ENCODE measurements around the gene UFL1. TPM values are rescaled to one million over a fixed set of nuclear protein-coding genes. Genes with fewer than 3 reads are reported as not detected.
"Not testable (repeated sequence)": the region's sequence is repeated elsewhere in the genome, so short reads cannot be mapped to it uniquely, and the experiment has no call there.

The UFL1 gene
- polyA plus RNA-seq, 6 donors from 2014 or later = 11.0 to 23.5 (median 19.0) TPM

GRCh38 chr6:96537726-96538125 lies 16.1 kb downstream of the UFL1 start:
- Mint-ChIP-seq H3K27ac (no peak overlapping the region), H3K9me3 (peaks cover 0 to 5% (median under 1%) of the 10 kb centered on the region in 7 donors), H3K27me3 (no peaks in the 10 kb centered on the region), H3K36me3 (peaks cover 27 to 31% of the 10 kb centered on the region in 2 donors), H3K4me1 (peaks cover 0 to under 1% (median under 1%) of the 10 kb centered on the region in 3 donors), H3K4me3 (no peak overlapping the region)
- no peak for ATAC-seq (ENCODE audit: low read depth in 2 of 2)
- no peak for DNase-seq

- peak overlapping the region in 1 of 6 donors; percentile 11 for H3K27ac Mint-ChIP-seq
Measured at GRCh38 chr6:96542702-96543101, 21.1 kb downstream of the UFL1 start.

GRCh38 chr6:96545882-96546281 lies 24.3 kb downstream of the UFL1 start:
- Mint-ChIP-seq H3K36me3 (peaks cover 33 to 48% of the 10 kb centered on the region in 2 donors), H3K9me3 (no peaks in the 10 kb centered on the region), H3K4me1 (peaks cover 0 to 5% (median 0%) of the 10 kb centered on the region in 3 donors), H3K4me3 (no peak overlapping the region), H3K27ac (no peak overlapping the region), H3K27me3 (no peaks in the 10 kb centered on the region)
- ATAC-seq (ENCODE audit: low read depth in 2 of 2) = no peak
- DNase-seq = no peak

More at GRCh38 chr6:96542702-96543101, 21.1 kb downstream of the UFL1 start:
- peaks cover 29 to 45% of the 10 kb centered on the region in 2 donors for H3K36me3 Mint-ChIP-seq
- H3K4me3 Mint-ChIP-seq = no peak overlapping the region
- H3K27me3 Mint-ChIP-seq = no peaks in the 10 kb centered on the region
- H3K4me1 Mint-ChIP-seq = no peaks in the 10 kb centered on the region
- ATAC-seq (ENCODE audit: low read depth in 2 of 2) (peak in 1 of 2 donors; percentile 44), DNase-seq (peak; percentile 14)
- no peaks in the 10 kb centered on the region for H3K9me3 Mint-ChIP-seq

GRCh38 chr6:96547654-96548053 lies 26.0 kb downstream of the UFL1 start:
- H3K36me3 Mint-ChIP-seq = peaks cover 44 to 54% of the 10 kb centered on the region in 2 donors
- H3K27ac Mint-ChIP-seq = no peak overlapping the region
- DNase-seq (no peak), ATAC-seq (ENCODE audit: low read depth in 2 of 2) (no peak)
- no peaks in the 10 kb centered on the region for H3K27me3 Mint-ChIP-seq
- peaks cover 0 to 5% (median 0%) of the 10 kb centered on the region in 3 donors for H3K4me1 Mint-ChIP-seq
- no peak overlapping the region for H3K4me3 Mint-ChIP-seq
- no peaks in the 10 kb centered on the region for H3K9me3 Mint-ChIP-seq

- peaks cover 0 to 5% (median 0%) of the 10 kb centered on the region in 3 donors for H3K4me1 Mint-ChIP-seq
- H3K9me3 Mint-ChIP-seq = peaks cover 0 to 5% (median 0%) of the 10 kb centered on the region in 7 donors
- no peak overlapping the region for H3K4me3 Mint-ChIP-seq
- peaks cover 45% of the 10 kb centered on the region in 2 donors for H3K36me3 Mint-ChIP-seq
- no peak for DNase-seq
- H3K27me3 Mint-ChIP-seq = peaks cover 0 to 5% (median 0%) of the 10 kb centered on the region in 3 donors
- H3K27ac Mint-ChIP-seq = no peak overlapping the region
- ATAC-seq (ENCODE audit: low read depth in 2 of 2) = no peak
Measured at GRCh38 chr6:96554558-96554957, 33.0 kb downstream of the UFL1 start.

GRCh38 chr6:96559740-96560139 lies 38.1 kb downstream of the UFL1 start:
- Mint-ChIP-seq H3K27ac (peak overlapping the region in 1 of 6 donors; percentile 15), H3K36me3 (peaks cover 12 to 13% of the 10 kb centered on the region in 2 donors), H3K27me3 (peaks cover 0 to 14% (median 0%) of the 10 kb centered on the region in 3 donors)
- ATAC-seq (ENCODE audit: low read depth in 2 of 2); DNase-seq; H3K9me3 Mint-ChIP-seq; H3K4me3 Mint-ChIP-seq; H3K4me1 Mint-ChIP-seq: not testable (repeated sequence)

- Mint-ChIP-seq H3K4me1 (no peaks in the 10 kb centered on the region), H3K27me3 (peaks cover 0 to 16% (median under 1%) of the 10 kb centered on the region in 3 donors), H3K4me3 (no peak within 1 kb of the TSS), H3K9me3 (peaks cover 0 to 9% (median 3%) of the 10 kb centered on the region in 7 donors), H3K27ac (no peak within 1 kb of the TSS), H3K36me3 (peaks cover 0 to 3% of the 10 kb centered on the region in 2 donors)
- no peak for DNase-seq
- ATAC-seq (ENCODE audit: low read depth in 2 of 2) = no peak
Measured at GRCh38 chr6:96562886-96563285, 41.3 kb downstream of the UFL1 start, which contains the start of gene FHL5. Gene FHL5 (plus strand): TSS chr6:96563128. CDS start chr6:96603614, 40,486 bp downstream.

- peaks cover 0 to 22% (median 4%) of the 10 kb centered on the region in 3 donors for H3K27me3 Mint-ChIP-seq
- no peaks in the 10 kb centered on the region for H3K4me1 Mint-ChIP-seq
- no peak overlapping the region for H3K4me3 Mint-ChIP-seq
- no peak overlapping the region for H3K27ac Mint-ChIP-seq
- H3K36me3 Mint-ChIP-seq = peaks cover 0 to 3% of the 10 kb centered on the region in 2 donors
- H3K9me3 Mint-ChIP-seq = peaks cover under 1 to 11% (median 4%) of the 10 kb centered on the region in 7 donors
- no peak for DNase-seq
- no peak for ATAC-seq (ENCODE audit: low read depth in 2 of 2)
Measured at GRCh38 chr6:96563853-96564252, 42.2 kb downstream of the UFL1 start.

GRCh38 chr6:96570053-96570452 lies 48.4 kb downstream of the UFL1 start:
- Mint-ChIP-seq H3K9me3 (peaks cover 5 to 43% (median 25%) of the 10 kb centered on the region in 7 donors), H3K4me3 (no peak overlapping the region), H3K27ac (no peak overlapping the region), H3K36me3 (peaks cover 9% of the 10 kb centered on the region in 2 donors), H3K4me1 (no peaks in the 10 kb centered on the region), H3K27me3 (peaks cover 4 to 19% (median 13%) of the 10 kb centered on the region in 3 donors)
- DNase-seq (no peak), ATAC-seq (ENCODE audit: low read depth in 2 of 2) (no peak)

- Mint-ChIP-seq H3K27ac (no peak overlapping the region), H3K36me3 (peaks cover 9 to 10% of the 10 kb centered on the region in 2 donors), H3K9me3 (peaks cover 0 to 39% (median 25%) of the 10 kb centered on the region in 7 donors), H3K4me3 (no peak overlapping the region), H3K4me1 (no peaks in the 10 kb centered on the region), H3K27me3 (peaks cover 16 to 26% (median 18%) of the 10 kb centered on the region in 3 donors)
- no peak for DNase-seq
- no peak for ATAC-seq (ENCODE audit: low read depth in 2 of 2)
Measured at GRCh38 chr6:96571551-96571950, 49.9 kb downstream of the UFL1 start.

- H3K27ac Mint-ChIP-seq = no peak overlapping the region
- no peak for DNase-seq
- H3K27me3 Mint-ChIP-seq = peaks cover 18 to 24% (median 20%) of the 10 kb centered on the region in 3 donors
- H3K9me3 Mint-ChIP-seq = peaks cover 0 to 20% (median 14%) of the 10 kb centered on the region in 7 donors
- H3K4me3 Mint-ChIP-seq = no peak overlapping the region
- ATAC-seq (ENCODE audit: low read depth in 2 of 2) = no peak
- no peaks in the 10 kb centered on the region for H3K4me1 Mint-ChIP-seq
- peaks cover 4 to 6% of the 10 kb centered on the region in 2 donors for H3K36me3 Mint-ChIP-seq
Measured at GRCh38 chr6:96575359-96575758, 53.8 kb downstream of the UFL1 start.

- DNase-seq = no peak
- H3K4me1 Mint-ChIP-seq = no peaks in the 10 kb centered on the region
- no peak overlapping the region for H3K4me3 Mint-ChIP-seq
- peaks cover 0 to 11% (median 7%) of the 10 kb centered on the region in 7 donors for H3K9me3 Mint-ChIP-seq
- peaks cover 18 to 24% (median 20%) of the 10 kb centered on the region in 3 donors for H3K27me3 Mint-ChIP-seq
- no peak overlapping the region for H3K27ac Mint-ChIP-seq
- H3K36me3 Mint-ChIP-seq = peaks cover 0 to 4% of the 10 kb centered on the region in 2 donors
- ATAC-seq (ENCODE audit: low read depth in 2 of 2) = no peak
Measured at GRCh38 chr6:96576221-96576620, 54.6 kb downstream of the UFL1 start.

GRCh38 chr6:96582021-96582420 lies 60.4 kb downstream of the UFL1 start:
- no peak overlapping the region for H3K4me3 Mint-ChIP-seq
- H3K4me1 Mint-ChIP-seq = no peaks in the 10 kb centered on the region
- peaks cover 13 to 19% (median 16%) of the 10 kb centered on the region in 3 donors for H3K27me3 Mint-ChIP-seq
- no peak for DNase-seq
- H3K9me3 Mint-ChIP-seq = no peaks in the 10 kb centered on the region
- ATAC-seq (ENCODE audit: low read depth in 2 of 2) = no peak
- no peaks in the 10 kb centered on the region for H3K36me3 Mint-ChIP-seq
- no peak overlapping the region for H3K27ac Mint-ChIP-seq

- DNase-seq = no peak
- H3K27me3 Mint-ChIP-seq = peaks cover 8 to 14% (median 12%) of the 10 kb centered on the region in 3 donors
- ATAC-seq (ENCODE audit: low read depth in 2 of 2) = no peak
- H3K4me3 Mint-ChIP-seq = no peak overlapping the region
- H3K36me3 Mint-ChIP-seq = no peaks in the 10 kb centered on the region
- H3K4me1 Mint-ChIP-seq = no peaks in the 10 kb centered on the region
- H3K9me3 Mint-ChIP-seq = no peaks in the 10 kb centered on the region
- no peak overlapping the region for H3K27ac Mint-ChIP-seq
Measured at GRCh38 chr6:96582436-96582835, 60.8 kb downstream of the UFL1 start.
